Body of pancreas (tissue), 4 donors: ENCODE results near the gene KRTAP3-3. TPM values are rescaled to one million over a fixed set of nuclear protein-coding genes. Genes with fewer than 3 reads are reported as not detected.
A peak's percentile ranks its signal among the peaks of the same experiment; 100 is the strongest.

Experiments used
- ATAC-seq: fragments of 150-250 bp; one replicate; pipeline ENCODE4 v1.9.1; 2016
- DNase-seq, 4 donors: peaks; one replicate each; pipeline ENCODE4 v3.0.0-alpha.2; 2019
- H3K27ac ChIP-seq, 4 donors: fragments of 200-600 bp; sonication (generic); 1 replicate in 3 of 4; 2 replicates in 1 of 4; pipeline versions ENCODE4 v1.5.1 to v1.6.1; 2016 to 2019; ENCODE audit warnings: mild to moderate bottlenecking in 1 of 4, mixed read lengths in 1 of 4, moderate library complexity in 1 of 4
- H3K27me3 ChIP-seq, 2 donors: fragments of 200-600 bp; sonication (generic); one replicate each; pipeline ENCODE4 v1.6.0; 2016; ENCODE audit warnings: mild to moderate bottlenecking in 1 of 2
- H3K36me3 ChIP-seq, 2 donors: fragments of 200-600 bp; sonication (generic); replicated peaks in 1 of 2; 2 replicates each; pipeline ENCODE4 v1.5.1; 2016; ENCODE audit warnings: low read depth in 2 of 2; ENCODE audit not compliant: insufficient read depth in 1 of 2
- H3K4me1 ChIP-seq: fragments of 200-600 bp; sonication (generic); one replicate; pipeline ENCODE4 v1.6.0; 2016
- H3K4me3 ChIP-seq, 2 donors: fragments of 200-600 bp; sonication (generic); 1 replicate in 1 of 2; 2 replicates in 1 of 2; pipeline ENCODE4 v1.5.1; 2016 to 2019
- H3K9me3 ChIP-seq, 3 donors: fragments of 200-600 bp; sonication (generic); 1 replicate in 2 of 3; 2 replicates in 1 of 3; pipeline ENCODE4 v1.5.1; 2016
- POLR2A ChIP-seq, 3 donors: fragments of 450-650 bp; IDR thresholded peaks; one replicate each; pipeline ENCODE4 v1.6.1; 2016; ENCODE audit warnings: antibody characterized with exemption in 3 of 3, mild to moderate bottlenecking in 2 of 3
- WGBS, 2 donors: methylation state at CpG; one replicate each; pipeline ENCODE4 v1.1.5; 2017; 5-methylcytosine and 5-hydroxymethylcytosine counted together
- intact Hi-C: fragments of 100-400 bp; cut with DNase I; formaldehyde crosslinking; loops from one replicate; pipeline ENCODE4 v1.15.1; 2023
- total RNA-seq, 2 donors: library from RNA; depleted of rRNA; stranded (reverse); fragments of >200 nt; gene quantifications; one replicate each; pipeline ENCODE4 v1.1.0, GENCODE V29; 2016
- TF ChIP-seq, protein P1 (sequence below), 7 experiments: fragments of 450-650 bp in 4 of 7; fragments of 200-600 bp in 3 of 7; sonication (generic) in 3 of 7; IDR thresholded peaks; one replicate each; pipeline ENCODE4 v1.5.1; 2016 to 2019; ENCODE audit warnings: antibody characterized with exemption in 7 of 7

Gene KRTAP3-3
- total RNA-seq, 2 donors from 2014 or later = not detected

DNA sequence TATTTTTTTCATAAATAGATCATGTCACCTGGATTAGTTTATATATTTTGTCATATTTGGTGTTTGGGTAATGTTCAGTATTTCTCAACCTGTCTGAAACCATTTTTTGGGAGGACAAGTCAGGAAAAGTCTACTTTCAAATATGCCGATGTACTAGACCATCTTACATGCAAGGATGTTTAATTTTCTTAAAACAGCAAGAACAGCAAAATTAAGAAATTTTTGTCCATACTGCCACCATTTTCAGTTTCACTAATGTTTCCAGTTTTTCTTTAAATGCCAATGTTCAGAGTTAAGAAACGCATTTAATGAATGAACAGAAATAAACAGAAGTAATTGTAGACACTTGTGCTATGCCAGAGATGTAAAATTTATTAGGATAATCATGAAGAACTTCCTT, 880 bp downstream of the KRTAP3-3 start:
- Histone ChIP-seq H3K27ac (no peak overlapping the region), H3K36me3 (no peaks in the 10 kb centered on the region), H3K9me3 (no peaks in the 10 kb centered on the region), H3K4me1 (peaks cover 4% of the 10 kb centered on the region), H3K27me3 (no peaks in the 10 kb centered on the region), H3K4me3 (no peak overlapping the region)
- ATAC-seq = no peak
- TF ChIP-seq, protein P1, sequence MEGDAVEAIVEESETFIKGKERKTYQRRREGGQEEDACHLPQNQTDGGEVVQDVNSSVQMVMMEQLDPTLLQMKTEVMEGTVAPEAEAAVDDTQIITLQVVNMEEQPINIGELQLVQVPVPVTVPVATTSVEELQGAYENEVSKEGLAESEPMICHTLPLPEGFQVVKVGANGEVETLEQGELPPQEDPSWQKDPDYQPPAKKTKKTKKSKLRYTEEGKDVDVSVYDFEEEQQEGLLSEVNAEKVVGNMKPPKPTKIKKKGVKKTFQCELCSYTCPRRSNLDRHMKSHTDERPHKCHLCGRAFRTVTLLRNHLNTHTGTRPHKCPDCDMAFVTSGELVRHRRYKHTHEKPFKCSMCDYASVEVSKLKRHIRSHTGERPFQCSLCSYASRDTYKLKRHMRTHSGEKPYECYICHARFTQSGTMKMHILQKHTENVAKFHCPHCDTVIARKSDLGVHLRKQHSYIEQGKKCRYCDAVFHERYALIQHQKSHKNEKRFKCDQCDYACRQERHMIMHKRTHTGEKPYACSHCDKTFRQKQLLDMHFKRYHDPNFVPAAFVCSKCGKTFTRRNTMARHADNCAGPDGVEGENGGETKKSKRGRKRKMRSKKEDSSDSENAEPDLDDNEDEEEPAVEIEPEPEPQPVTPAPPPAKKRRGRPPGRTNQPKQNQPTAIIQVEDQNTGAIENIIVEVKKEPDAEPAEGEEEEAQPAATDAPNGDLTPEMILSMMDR (IDR thresholded peaks at IDR 0.05) = no peak
- TF ChIP-seq POLR2A (IDR thresholded peaks at IDR 0.05) = no peak
- intact Hi-C loops = no loop called here
- no peak for DNase-seq
- WGBS, 2 donors = 81 to 92% methylated on average over 2 of the region's 2 CpGs

DNA sequence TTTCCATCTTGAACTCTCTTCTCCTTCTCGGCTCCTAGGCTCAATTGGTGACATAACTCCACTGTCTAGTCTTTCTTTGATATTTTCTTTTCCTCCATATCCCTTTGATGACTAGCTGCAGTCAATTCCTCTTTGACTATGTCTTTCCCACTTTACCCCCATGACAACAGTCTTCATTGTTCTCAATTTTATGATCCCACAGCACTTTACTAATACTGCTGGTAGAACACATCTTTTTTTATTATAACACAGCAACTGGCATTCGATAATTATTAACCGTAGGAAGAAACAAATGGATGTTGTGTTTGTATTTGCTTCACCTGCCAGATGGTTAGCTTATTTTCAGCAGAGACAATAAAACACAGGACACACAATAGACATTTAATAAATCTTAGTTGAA, 1.3 kb downstream of the KRTAP3-3 start:
- no peak overlapping the region for H3K4me3 ChIP-seq
- no peak overlapping the region for H3K27ac ChIP-seq
- intact Hi-C loops = no loop called here
- H3K36me3 ChIP-seq = no peaks in the 10 kb centered on the region
- H3K27me3 ChIP-seq = no peaks in the 10 kb centered on the region
- ATAC-seq (no peak), DNase-seq (no peak)
- 53 to 60% methylated on average over 3 of the region's 3 CpGs for WGBS, 2 donors
- peaks cover 4% of the 10 kb centered on the region for H3K4me1 ChIP-seq
- no peak for TF ChIP-seq POLR2A (IDR thresholded peaks at IDR 0.05)
- TF ChIP-seq, protein P1 (IDR thresholded peaks at IDR 0.05) = no peak
- H3K9me3 ChIP-seq = no peaks in the 10 kb centered on the region

DNA sequence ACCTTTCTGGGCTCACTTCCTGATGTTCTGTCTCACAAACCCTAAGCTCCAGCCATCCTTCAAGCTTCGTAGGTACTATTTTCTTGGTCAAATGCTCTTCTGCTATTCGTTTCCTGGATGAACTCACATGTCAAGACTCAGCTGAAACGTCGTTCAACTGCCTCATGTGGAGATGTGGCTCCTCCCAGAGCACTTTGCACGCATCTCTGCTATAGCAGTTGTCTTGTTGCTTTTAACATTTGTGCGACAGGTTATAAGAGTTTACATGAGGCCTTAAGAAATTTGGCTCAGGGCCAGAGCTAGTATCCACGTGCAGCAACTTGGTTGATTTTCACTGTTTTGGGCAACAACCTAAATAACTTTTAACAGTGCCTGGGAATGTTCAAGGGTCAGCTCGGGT, 7.0 kb downstream of the KRTAP3-3 start:
- H3K36me3 ChIP-seq = no peaks in the 10 kb centered on the region
- H3K4me3 ChIP-seq = no peak overlapping the region
- DNase-seq (no peak), ATAC-seq (no peak)
- no peaks in the 10 kb centered on the region for H3K9me3 ChIP-seq
- no peaks in the 10 kb centered on the region for H3K4me1 ChIP-seq
- 40 to 46% methylated on average over 8 of the region's 8 CpGs for WGBS, 2 donors
- no peaks in the 10 kb centered on the region for H3K27me3 ChIP-seq
- TF ChIP-seq, protein P1 (IDR thresholded peaks at IDR 0.05) = no peak
- intact Hi-C loops = no loop called here
- H3K27ac ChIP-seq = peak overlapping the region in 2 of 4 donors; percentile 21 to 45

DNA sequence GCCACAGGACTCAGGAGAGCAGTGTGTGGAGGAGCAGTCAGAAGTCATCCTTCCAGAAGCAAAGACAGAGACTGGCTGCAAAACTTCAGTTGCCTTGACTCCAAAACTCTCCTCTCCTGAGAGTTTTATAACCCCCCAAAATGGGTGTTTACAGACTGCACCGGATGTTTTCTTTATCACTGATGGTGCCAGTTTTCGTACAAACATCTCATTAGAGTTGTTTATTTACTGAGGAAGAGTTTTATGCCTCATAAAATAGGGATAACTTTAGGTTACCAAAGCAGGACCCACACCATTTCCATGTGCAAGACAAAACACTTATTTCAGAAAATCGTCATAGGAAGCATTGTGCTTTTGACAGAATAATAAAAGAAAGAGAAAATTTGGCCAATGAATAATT, 9.7 kb downstream of the KRTAP3-3 start, which contains the start of gene KRT40:
Gene KRT40, minus strand, starts transcription at position 101 of the 400 bp plus-strand sequence. Its CDS starts 53 bp downstream, at position 48.
- no peak for ATAC-seq
- TF ChIP-seq, protein P1 (IDR thresholded peaks at IDR 0.05) = no peak
- TF ChIP-seq POLR2A (IDR thresholded peaks at IDR 0.05) = no peak
- 41 to 58% methylated on average over 3 of the region's 3 CpGs for WGBS, 2 donors

DNA sequence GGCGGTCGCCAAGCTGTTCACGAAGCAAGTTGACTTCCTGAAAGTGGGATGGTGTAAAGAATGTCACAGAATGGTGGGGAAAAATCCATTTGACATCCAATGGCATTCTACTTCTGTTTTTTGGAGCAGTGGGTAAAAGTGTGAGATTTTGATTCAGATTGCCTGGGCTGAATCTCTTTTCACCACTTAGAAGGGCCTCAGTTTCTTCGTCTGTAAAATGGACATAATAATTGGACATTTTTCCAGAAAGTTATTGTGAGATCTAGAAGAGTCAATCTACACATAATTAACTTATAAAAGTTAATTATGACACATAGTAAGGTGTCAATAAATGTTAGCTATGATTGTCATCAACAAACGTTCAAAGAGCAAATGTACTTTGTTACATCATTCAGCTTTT, 12.8 kb downstream of the KRTAP3-3 start:
- Histone ChIP-seq H3K27me3 (peaks cover 0 to 4% of the 10 kb centered on the region in 2 donors), H3K4me3 (no peak overlapping the region), H3K9me3 (no peaks in the 10 kb centered on the region), H3K36me3 (no peaks in the 10 kb centered on the region), H3K27ac (no peak overlapping the region), H3K4me1 (peaks cover 22% of the 10 kb centered on the region)
- ATAC-seq (no peak), DNase-seq (no peak)
- intact Hi-C loops = no loop called here
- WGBS, 2 donors = 37 to 58% methylated on average over 4 to 5 of the region's 5 CpGs
- TF ChIP-seq, protein P1 (IDR thresholded peaks at IDR 0.05) = no peak
- TF ChIP-seq POLR2A (IDR thresholded peaks at IDR 0.05) = no peak

More for the DNA sequence above, 9.7 kb downstream of the KRTAP3-3 start, which contains the start of gene KRT40:
- peaks cover 10% of the 10 kb centered on the region for H3K4me1 ChIP-seq
- H3K9me3 ChIP-seq = no peaks in the 10 kb centered on the region
- intact Hi-C loops = no loop called here
- no peak within 1 kb of the TSS for H3K4me3 ChIP-seq
- H3K27me3 ChIP-seq = no peaks in the 10 kb centered on the region
- H3K27ac ChIP-seq = no peak within 1 kb of the TSS
- DNase-seq = no peak
- H3K36me3 ChIP-seq = no peaks in the 10 kb centered on the region
